SK-N-MC (cell line): ENCODE measurements around the gene ARMS2.

Source experiments
- DNase-seq: peaks from one replicate; pipeline ENCODE4 v3.0.0-alpha.2; 2011; ENCODE audit warnings: low read depth, low spot score
- H3K27ac ChIP-seq: fragments of 200-600 bp; sonication (generic); 2 replicates; pipeline ENCODE4 v1.5.1; 2016; ENCODE audit warnings: mixed run types
- H3K36me3 ChIP-seq: fragments of 200-600 bp; sonication (generic); 2 replicates; pipeline ENCODE4 v1.6.1; 2017; ENCODE audit warnings: antibody characterized with exemption, low read length, mixed read lengths; ENCODE audit not compliant: insufficient read depth
- H3K4me3 ChIP-seq: fragments of 200-600 bp; sonication (generic); 2 replicates; pipeline ENCODE4 v1.5.1; 2016
- H3K9ac ChIP-seq: fragments of 200-600 bp; sonication (generic); 2 replicates; pipeline ENCODE4 v1.8.0; 2017; ENCODE audit warnings: mixed run types, mixed read lengths; ENCODE audit not compliant: insufficient read length
- H3K9me3 ChIP-seq: fragments of 200-600 bp; sonication (generic); 2 replicates; pipeline ENCODE4 v1.6.1; 2017; ENCODE audit warnings: low read depth, mild to moderate bottlenecking, antibody characterized with exemption, low read length, moderate library complexity, mixed read lengths
- EZH2 ChIP-seq: fragments of 200-600 bp; sonication (generic); IDR thresholded peaks from one replicate; pipeline ENCODE4 v1.6.1; 2017; ENCODE audit warnings: antibody characterized with exemption
- FOXP2 ChIP-seq: optimal IDR thresholded peaks from 2 replicates; pipeline ENCODE3; 2011; ENCODE audit warnings: mild to moderate bottlenecking, moderate library complexity; ENCODE audit not compliant: insufficient read depth; ENCODE audit errors: extremely low read length, control extremely low read depth
- POLR2AphosphoS5 ChIP-seq: IDR thresholded peaks from 2 replicates; pipeline ENCODE4 v1.6.1; 2012; ENCODE audit warnings: mild to moderate bottlenecking, low read depth, low read length, borderline replicate concordance

ARMS2 gene

GRCh38 chr10:122446668-122447423, 7.6 kb upstream of the ARMS2 start:
- Histone ChIP-seq H3K27ac (no peak overlapping the region), H3K9ac (no peak overlapping the region), H3K9me3 (no peaks in the 10 kb centered on the region), H3K4me3 (no peak overlapping the region), H3K36me3 (no peaks in the 10 kb centered on the region)
- peak; percentile 10 for DNase-seq
- no peak for TF ChIP-seq EZH2

- no peak for TF ChIP-seq FOXP2
- TF ChIP-seq POLR2AphosphoS5 = no peak
- no peak for TF ChIP-seq EZH2
- H3K36me3 ChIP-seq = no peaks in the 10 kb centered on the region
- no peak overlapping the region for H3K4me3 ChIP-seq
- H3K27ac ChIP-seq = no peak overlapping the region
- H3K9me3 ChIP-seq = no peaks in the 10 kb centered on the region
- no peak overlapping the region for H3K9ac ChIP-seq
- DNase-seq = no peak
Measured at GRCh38 chr10:122448600-122448999, 5.9 kb upstream of the ARMS2 start.

- DNase-seq = no peak
- TF ChIP-seq POLR2AphosphoS5 (no peak), FOXP2 (no peak), EZH2 (no peak)
Measured at GRCh38 chr10:122449153-122449552, 5.3 kb upstream of the ARMS2 start.

GRCh38 chr10:122450353-122450990, 4.0 kb upstream of the ARMS2 start:
- TF ChIP-seq POLR2AphosphoS5 (no peak), EZH2 (no peak), FOXP2 (no peak)
- H3K9me3 ChIP-seq = no peaks in the 10 kb centered on the region
- DNase-seq = no peak

More at GRCh38 chr10:122449153-122449552, 5.3 kb upstream of the ARMS2 start:
- no peaks in the 10 kb centered on the region for H3K9me3 ChIP-seq
- H3K27ac ChIP-seq = no peak overlapping the region
- no peak overlapping the region for H3K4me3 ChIP-seq
- H3K36me3 ChIP-seq = no peaks in the 10 kb centered on the region
- H3K9ac ChIP-seq = no peak overlapping the region

GRCh38 chr10:122454071-122454470, 382 bp upstream of the ARMS2 start:
- Histone ChIP-seq H3K36me3 (no peaks in the 10 kb centered on the region), H3K4me3 (no peak overlapping the region), H3K9ac (no peak overlapping the region), H3K27ac (no peak overlapping the region), H3K9me3 (no peaks in the 10 kb centered on the region)
- no peak for DNase-seq
- TF ChIP-seq EZH2 = no peak
- TF ChIP-seq FOXP2 = no peak
- TF ChIP-seq POLR2AphosphoS5 = no peak

More at GRCh38 chr10:122450353-122450990, 4.0 kb upstream of the ARMS2 start:
- no peak overlapping the region for H3K4me3 ChIP-seq
- H3K36me3 ChIP-seq = no peaks in the 10 kb centered on the region
- no peak overlapping the region for H3K27ac ChIP-seq
- no peak overlapping the region for H3K9ac ChIP-seq

- Histone ChIP-seq H3K27ac (no peak overlapping the region), H3K4me3 (no peak overlapping the region), H3K9me3 (no peaks in the 10 kb centered on the region), H3K9ac (no peak overlapping the region), H3K36me3 (no peaks in the 10 kb centered on the region)
- TF ChIP-seq FOXP2 (no peak), POLR2AphosphoS5 (no peak), EZH2 (no peak)
- no peak for DNase-seq
Measured at GRCh38 chr10:122455376-122456079, 1.1 kb downstream of the ARMS2 start.

GRCh38 chr10:122457934-122458333, 3.5 kb downstream of the ARMS2 start:
- DNase-seq = no peak
- H3K36me3 ChIP-seq = no peaks in the 10 kb centered on the region
- no peak overlapping the region for H3K4me3 ChIP-seq
- TF ChIP-seq EZH2 (no peak), FOXP2 (no peak), POLR2AphosphoS5 (no peak)
- H3K27ac ChIP-seq = no peak overlapping the region
- H3K9ac ChIP-seq = no peak overlapping the region
- H3K9me3 ChIP-seq = no peaks in the 10 kb centered on the region

- TF ChIP-seq POLR2AphosphoS5 = no peak
- TF ChIP-seq FOXP2 = no peak
- TF ChIP-seq EZH2 = no peak
Measured at GRCh38 chr10:122458693-122459092, 4.2 kb downstream of the ARMS2 start.

More at GRCh38 chr10:122458693-122459092, 4.2 kb downstream of the ARMS2 start:
- Histone ChIP-seq H3K4me3 (no peak overlapping the region), H3K36me3 (no peaks in the 10 kb centered on the region), H3K9me3 (no peaks in the 10 kb centered on the region), H3K27ac (no peak overlapping the region), H3K9ac (no peak overlapping the region)
- no peak for DNase-seq
